ENCODE data around the gene TRIM3.
A peak's percentile ranks its signal among the peaks of the same experiment; 100 is the strongest.

TRIM3 gene

GRCh38 chr11:6472934-6473333 is 807 bp downstream of the TRIM3 start:
- TF ChIP-seq CTCF (IDR thresholded peaks at IDR 0.05; ENCODE audit: low read depth, low read length) = no peak
- DNase-seq (ENCODE audit: low read depth in 2 of 2) = no peak
- H3K4me3 ChIP-seq (replicated peaks in 1 of 2; ENCODE audit: low read depth in 2 of 2, low read length in 2 of 2) = peak overlapping the region; percentile 87 to 91

GRCh38 chr11:6469599-6469998 is 4.1 kb downstream of the TRIM3 start:
- no peak for TF ChIP-seq CTCF (IDR thresholded peaks at IDR 0.05; ENCODE audit: low read depth, low read length)
- DNase-seq (ENCODE audit: low read depth in 2 of 2) = no peak
- H3K4me3 ChIP-seq (replicated peaks in 1 of 2; ENCODE audit: low read depth in 2 of 2, low read length in 2 of 2) = no peak overlapping the region

DNA sequence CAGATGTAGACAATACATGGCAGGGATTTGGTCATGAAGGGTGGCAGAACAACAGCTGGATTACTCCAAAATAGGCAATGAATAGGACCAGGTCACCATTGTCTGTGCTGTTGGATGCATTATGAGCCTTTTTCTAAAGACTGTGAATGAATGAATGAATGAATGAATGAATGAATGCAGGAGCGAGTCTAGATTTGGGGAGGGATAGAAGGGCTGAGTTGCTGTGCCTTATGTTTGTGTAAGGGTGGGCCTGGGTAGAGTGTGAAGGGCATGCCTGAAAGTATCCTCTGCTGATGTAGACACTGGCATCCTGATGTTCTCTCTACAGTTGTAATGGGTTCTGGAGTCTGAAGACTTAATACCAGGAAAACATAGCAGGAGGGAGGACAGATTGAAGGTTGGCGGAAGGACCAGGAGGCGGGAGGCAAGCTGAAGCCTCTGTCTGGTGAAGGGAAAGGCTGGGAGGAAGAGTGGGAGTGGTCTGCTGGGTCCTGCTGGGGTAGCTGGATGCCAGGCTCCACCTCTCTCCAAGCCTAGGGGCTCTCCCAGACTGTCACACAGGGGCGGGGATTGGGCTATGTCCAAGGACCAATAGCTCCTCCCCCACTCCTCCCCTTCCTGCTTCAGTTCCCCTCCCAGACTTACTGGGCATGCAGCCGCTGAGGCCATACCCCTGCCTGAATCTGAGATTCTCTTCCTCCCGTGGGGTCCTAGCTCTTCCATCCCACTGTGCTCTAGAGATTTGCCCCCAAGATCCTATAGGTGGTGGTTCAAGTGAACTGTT is 4.8 kb downstream of the TRIM3 start:
- DNase-seq (ENCODE audit: low read depth in 2 of 2) = peak; percentile 87 to 96
- no peak overlapping the region for H3K4me3 ChIP-seq (replicated peaks in 1 of 2; ENCODE audit: low read depth in 2 of 2, low read length in 2 of 2)
- TF ChIP-seq CTCF (IDR thresholded peaks at IDR 0.05; ENCODE audit: low read depth, low read length) = no peak

DNA sequence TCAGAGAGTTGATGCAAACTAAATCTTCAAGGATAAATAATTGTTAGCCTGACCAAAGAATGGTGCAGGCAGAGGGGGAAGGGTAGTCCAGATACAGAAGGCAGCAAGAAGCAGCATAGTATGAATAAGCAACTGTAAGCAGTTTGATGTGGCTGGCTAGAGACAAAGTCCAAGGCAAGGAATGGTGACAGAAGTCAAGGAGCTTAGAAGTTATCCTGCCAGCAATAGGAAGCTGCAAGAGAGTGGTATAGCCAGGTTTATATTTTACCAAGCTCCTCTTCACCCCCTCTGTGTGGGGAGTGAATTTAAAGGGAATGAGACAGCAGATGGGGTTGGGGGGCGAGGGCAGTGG is 14.7 kb downstream of the TRIM3 start:
- H3K4me3 ChIP-seq (replicated peaks in 1 of 2; ENCODE audit: low read depth in 2 of 2, low read length in 2 of 2) = no peak overlapping the region
- no peak for TF ChIP-seq CTCF (IDR thresholded peaks at IDR 0.05; ENCODE audit: low read depth, low read length)
- no peak for DNase-seq (ENCODE audit: low read depth in 2 of 2)

GRCh38 chr11:6458352-6459098 is 15.2 kb downstream of the TRIM3 start:
- no peak overlapping the region for H3K4me3 ChIP-seq (replicated peaks in 1 of 2; ENCODE audit: low read depth in 2 of 2, low read length in 2 of 2)
- no peak for TF ChIP-seq CTCF (IDR thresholded peaks at IDR 0.05; ENCODE audit: low read depth, low read length)
- no peak for DNase-seq (ENCODE audit: low read depth in 2 of 2)

DNA sequence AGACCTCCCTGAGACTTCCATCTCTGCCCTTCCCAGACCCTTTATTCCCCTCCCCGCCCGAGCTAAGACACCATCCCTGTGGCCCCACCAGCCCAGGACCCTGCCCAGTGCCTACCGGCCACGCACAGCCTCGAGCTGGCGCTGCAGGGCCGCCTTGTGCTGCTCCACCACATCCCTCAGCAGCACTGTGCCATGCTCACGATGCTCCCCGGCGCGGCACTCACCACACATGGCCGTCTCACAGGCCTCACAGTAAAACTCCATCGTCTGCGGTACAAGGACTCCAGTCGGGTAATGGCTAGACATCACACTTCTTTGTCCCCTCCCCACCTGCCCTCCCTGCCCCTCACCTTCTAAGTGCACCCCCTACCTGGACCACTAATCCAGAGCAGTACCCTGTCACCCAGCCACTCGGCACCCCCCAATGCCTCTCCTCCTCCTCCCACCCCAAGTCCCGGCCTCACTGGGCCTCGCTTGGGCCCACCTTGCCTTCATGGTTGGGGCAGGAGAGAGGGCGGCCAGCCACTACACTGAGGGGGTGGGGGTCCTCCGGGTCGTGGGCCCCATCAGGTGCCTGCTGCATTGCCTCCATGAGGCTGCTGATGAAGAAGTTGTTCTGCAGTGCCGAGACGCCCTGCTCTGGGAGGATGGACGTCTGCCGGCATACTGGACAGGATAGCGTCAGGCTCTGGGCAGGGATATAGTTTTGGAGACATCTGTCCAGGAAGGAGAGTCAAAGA is 16.0 kb downstream of the TRIM3 start:
- DNase-seq (ENCODE audit: low read depth in 2 of 2) = no peak
- TF ChIP-seq CTCF (IDR thresholded peaks at IDR 0.05; ENCODE audit: low read depth, low read length) = no peak
- no peak overlapping the region for H3K4me3 ChIP-seq (replicated peaks in 1 of 2; ENCODE audit: low read depth in 2 of 2, low read length in 2 of 2)
